ENCODE measurements around the gene SORCS1.

DNA sequence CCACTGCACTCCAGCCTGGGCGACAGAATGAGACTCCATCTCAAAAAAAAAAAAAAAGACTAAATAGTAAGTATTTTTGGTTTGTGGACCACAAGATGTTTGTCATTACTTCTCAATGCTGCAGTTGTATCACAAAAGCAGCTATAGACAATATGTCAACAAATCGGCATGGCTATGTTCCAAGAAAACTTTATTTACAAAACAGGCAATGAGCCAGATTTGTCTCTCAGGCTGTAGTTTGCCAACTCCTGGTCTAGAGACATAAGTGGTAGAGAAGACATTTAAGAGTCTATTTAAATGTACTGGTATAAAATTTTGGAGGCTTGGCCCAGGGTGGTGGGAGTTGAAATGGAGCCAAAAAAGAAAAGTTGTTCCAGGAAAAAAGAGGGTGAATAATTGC, 185.8 kb downstream of the SORCS1 start:
- TF ChIP-seq POLR2AphosphoS5 (IDR thresholded peaks at IDR 0.05; ENCODE audit: borderline replicate concordance, low read depth, low read length), result no peak
- no peak for TF ChIP-seq EZH2 (IDR thresholded peaks at IDR 0.05)
